ENCODE data around the gene SAMM50.

DNA sequence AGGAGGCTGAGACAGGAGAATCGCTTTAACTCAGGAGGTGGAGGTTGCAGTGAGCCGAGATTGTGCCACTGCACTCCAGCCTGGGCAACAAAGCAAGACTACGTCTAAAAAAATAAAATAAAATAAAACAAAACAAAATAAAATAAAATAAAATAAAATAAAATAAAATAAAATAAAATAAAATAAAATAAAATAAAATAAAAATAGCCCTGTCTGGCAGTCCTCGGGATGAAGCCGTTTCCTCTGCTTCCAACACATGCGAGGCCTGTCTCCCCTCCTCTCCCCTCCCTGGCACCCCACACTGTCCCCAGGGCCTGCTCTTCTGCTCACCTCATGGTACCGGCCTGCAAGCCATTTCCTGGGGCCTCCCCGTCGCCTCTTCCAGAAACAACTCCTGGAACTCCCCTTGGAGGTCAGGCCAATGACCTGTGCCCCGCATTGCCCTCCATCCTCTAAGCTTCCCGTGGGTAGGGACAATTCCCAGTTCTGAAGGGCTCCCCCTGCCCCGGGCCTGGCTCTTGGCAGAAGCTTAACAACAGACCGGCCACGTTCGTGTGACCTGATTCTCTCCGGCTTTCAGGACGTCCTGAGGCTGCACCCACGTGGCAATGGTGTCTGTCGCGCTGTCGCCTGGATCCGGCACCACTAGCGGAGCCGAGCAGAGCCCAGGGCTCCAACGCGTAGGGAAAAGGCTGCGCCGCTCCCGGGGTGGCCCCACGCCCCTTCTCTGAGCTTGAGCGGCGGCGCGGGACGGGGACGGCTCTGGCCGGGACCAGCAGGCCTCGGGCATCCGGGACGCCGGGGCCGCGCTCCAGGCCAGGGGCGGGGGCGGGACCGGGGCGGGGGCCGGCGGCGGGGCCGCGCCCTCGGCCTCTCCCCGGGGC lies 68.4 kb downstream of the SAMM50 start:
- TF ChIP-seq ZNF384 (IDR thresholded peaks at IDR 0.05) (no peak), FOXM1 (IDR thresholded peaks at IDR 0.05; ENCODE audit: borderline replicate concordance) (no peak), FOXK2 (IDR thresholded peaks at IDR 0.05) (no peak), NFRKB (IDR thresholded peaks at IDR 0.05) (no peak), CTBP1 (IDR thresholded peaks at IDR 0.05; ENCODE audit: borderline replicate concordance) (no peak), SP1 (IDR thresholded peaks at IDR 0.05) (no peak), BHLHE40 (IDR thresholded peaks at IDR 0.05; ENCODE audit: borderline replicate concordance) (no peak), L3MBTL2 (conservative IDR thresholded peaks at IDR 0.05) (peak; percentile 85), ELF4 (IDR thresholded peaks at IDR 0.05) (no peak), TARDBP (IDR thresholded peaks at IDR 0.05) (no peak), ARNT (IDR thresholded peaks at IDR 0.05) (no peak), FOXA1 (IDR thresholded peaks at IDR 0.05) (no peak), LEF1 (IDR thresholded peaks at IDR 0.05; ENCODE audit: borderline replicate concordance) (no peak)
